ENCODE data around the gene SOX6.
A peak's percentile ranks its signal among the peaks of the same experiment; 100 is the strongest.

Gene SOX6

GRCh38 chr11:16266021-16266420, 90.3 kb downstream of the SOX6 start:
- DNase-seq, result no peak

GRCh38 chr11:16265022-16265421, 91.3 kb downstream of the SOX6 start:
- DNase-seq, result no peak

- no peak for DNase-seq
These were observed 93.7 kb downstream of the SOX6 start for GRCh38 chr11:16262645-16262955.

- no peak for DNase-seq
These were observed 94.3 kb downstream of the SOX6 start for GRCh38 chr11:16261836-16262644.

DNA sequence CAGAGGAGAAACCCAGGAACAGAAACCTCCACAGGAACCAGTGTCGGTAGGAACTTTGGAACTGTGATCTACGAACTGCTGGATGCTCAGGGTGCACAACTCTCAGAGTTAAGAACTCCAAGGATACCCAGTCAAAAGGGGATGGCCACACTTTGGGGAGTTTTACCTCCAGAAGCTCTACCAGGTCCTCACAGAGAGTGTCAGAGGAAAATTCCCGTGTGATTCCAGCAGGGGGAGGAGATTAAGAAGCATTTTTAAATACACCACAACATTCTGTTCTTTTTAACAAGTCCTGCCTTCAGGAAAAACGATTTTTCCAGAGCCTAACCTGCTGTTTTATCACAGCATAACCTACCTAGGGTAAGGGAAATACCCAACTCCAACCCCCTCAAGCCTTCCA, 104.0 kb downstream of the SOX6 start:
- DNase-seq, result no peak

- DNase-seq, result no peak
These were observed 108.1 kb downstream of the SOX6 start for GRCh38 chr11:16248248-16248647.

DNA sequence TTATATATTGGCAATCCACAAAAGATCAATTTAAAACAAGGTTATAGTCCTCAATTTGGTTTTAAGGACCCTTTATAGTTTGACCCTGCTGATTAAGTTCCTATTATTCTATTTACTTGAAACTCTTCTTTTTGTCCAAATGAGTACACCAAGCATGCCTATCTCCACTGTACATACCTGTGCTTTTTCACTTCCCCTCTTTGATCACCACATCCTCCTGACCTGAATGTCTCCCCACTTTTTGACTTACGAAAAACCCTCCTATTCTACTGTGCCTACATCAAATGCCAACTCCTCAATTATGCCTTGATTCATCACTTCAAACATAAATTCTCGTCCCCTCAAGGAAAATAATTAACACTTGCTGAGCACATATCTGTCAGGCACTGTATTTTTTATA, 113.5 kb downstream of the SOX6 start:
- no peak for DNase-seq

GRCh38 chr11:16240687-16241086, 115.7 kb downstream of the SOX6 start:
- no peak for DNase-seq

- peak; percentile 9 for DNase-seq
These were observed 116.9 kb downstream of the SOX6 start for GRCh38 chr11:16239141-16240105.

- DNase-seq, result no peak
These were observed 130.1 kb downstream of the SOX6 start for GRCh38 chr11:16226245-16226644.

DNA sequence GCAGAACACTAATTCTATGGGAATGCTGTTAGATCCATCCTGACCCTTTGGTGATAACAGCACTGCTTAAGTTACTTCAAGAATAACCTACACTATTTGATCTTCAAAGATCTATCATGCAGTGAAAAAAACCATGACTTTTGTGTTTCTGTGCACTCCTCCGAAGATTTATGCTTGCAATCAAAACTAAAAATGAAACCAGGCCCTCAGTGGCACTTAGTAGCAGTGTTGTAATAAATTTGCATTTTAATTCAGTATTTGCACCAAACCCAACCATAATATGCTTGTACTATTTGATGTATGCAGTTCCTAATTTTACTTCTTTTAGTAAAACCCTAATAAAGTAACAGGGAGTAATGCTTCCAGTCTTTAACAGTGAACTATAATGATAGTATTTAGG, 130.7 kb downstream of the SOX6 start:
- DNase-seq, result no peak

- no peak for DNase-seq
These were observed 132.8 kb downstream of the SOX6 start for GRCh38 chr11:16223558-16223957.

DNA sequence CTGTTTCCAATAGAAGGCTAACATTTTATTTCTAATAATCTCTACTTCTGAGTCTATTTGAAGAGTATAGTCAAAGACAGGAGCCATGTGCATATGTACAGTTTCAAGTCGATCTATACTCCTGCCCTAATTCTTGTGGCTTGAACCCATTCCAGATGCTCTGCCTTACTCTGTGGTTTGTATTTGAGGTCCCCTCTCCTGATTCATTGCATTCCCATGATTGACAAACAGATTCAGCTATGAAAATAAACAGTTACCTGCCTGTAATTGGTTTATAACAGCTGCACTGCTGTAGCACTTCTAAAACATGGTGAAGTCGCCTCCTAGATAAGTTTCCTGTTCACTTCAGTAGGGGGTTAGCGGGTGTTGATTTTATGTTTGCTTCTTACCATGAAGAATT, 138.7 kb downstream of the SOX6 start:
- DNase-seq, result no peak

DNA sequence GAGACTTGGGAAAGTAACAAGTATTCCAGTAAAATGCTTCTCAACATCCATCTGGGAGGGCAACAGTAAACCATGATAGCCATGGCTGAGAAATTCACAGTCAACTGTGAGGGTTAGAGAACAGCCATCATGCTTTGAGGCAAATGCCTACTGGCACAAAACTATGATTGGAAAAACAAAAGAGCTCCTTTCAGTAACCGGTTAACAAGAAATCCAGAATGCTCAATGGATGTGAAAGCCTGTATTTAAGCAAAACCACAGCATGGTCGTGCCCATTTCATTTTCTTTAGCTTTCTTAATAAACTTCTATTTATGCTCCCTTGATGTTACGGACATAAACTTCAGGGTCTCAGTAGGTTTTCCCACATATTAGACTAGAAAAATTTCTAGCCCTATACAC, 139.5 kb downstream of the SOX6 start:
- DNase-seq, result no peak

GRCh38 chr11:16215352-16215751, 141.0 kb downstream of the SOX6 start:
- no peak for DNase-seq

DNA sequence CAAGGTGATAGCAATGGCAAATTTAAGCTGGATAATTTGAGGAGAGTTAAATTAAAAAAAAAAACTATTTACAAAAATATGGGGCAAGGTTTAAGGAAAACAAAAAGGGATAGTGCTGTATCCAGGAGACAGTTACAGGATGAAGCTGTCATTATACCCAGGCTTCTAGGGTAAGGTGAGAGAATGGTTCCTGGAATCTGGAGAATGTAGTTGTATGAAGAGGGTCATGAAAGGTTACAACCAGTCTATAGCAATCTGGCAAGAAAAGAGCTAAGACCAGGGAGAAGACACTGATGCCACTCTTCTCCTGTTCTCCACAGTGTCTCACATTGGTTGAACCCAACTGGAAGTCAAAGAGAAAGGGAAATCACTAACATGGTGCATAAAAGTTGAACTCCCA, 144.9 kb downstream of the SOX6 start:
- DNase-seq, result no peak

DNA sequence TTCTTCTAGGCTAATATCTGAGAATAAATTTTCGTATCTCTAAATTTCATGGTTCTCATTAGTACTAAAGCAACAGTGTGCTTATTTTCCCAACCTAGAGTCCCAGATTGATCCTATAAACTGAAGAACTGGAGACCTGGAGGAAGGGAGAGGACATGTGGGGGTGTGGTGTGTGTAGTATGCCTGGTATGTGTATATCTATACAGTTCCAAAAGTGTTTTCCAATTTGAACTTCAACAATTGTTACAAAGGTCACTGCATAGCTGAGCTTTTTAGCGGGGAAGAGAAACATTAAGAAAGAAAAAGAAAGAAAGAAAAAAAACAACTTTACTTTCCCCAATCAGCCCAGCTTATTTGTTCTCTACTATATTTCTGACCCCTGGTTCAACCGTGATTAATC, 152.1 kb downstream of the SOX6 start:
- DNase-seq, result no peak

DNA sequence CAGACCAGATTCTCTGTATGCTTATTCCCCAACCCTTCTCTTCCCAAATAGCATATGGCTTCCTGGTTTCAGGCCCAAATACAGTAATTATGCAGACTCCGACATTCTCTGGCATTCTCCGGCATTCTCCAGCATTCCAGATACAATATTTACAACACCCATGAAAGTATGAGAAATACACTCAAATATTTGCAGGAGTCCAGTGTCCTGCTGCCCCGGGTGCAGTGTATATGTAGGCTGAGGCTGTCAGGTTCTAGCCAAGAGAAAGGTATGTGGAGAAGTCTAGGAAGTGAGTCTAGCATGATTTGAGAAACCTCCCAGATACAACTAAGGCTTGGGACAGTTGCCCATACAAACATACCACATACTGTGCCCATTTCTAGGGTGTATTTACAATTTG, 160.7 kb downstream of the SOX6 start:
- DNase-seq, result no peak

- DNase-seq, result no peak
These were observed 161.8 kb downstream of the SOX6 start for GRCh38 chr11:16194566-16194965.

GRCh38 chr11:16193897-16194381, 162.4 kb downstream of the SOX6 start:
- DNase-seq, result no peak

GRCh38 chr11:16191868-16192240, 164.5 kb downstream of the SOX6 start:
- DNase-seq, result no peak

DNA sequence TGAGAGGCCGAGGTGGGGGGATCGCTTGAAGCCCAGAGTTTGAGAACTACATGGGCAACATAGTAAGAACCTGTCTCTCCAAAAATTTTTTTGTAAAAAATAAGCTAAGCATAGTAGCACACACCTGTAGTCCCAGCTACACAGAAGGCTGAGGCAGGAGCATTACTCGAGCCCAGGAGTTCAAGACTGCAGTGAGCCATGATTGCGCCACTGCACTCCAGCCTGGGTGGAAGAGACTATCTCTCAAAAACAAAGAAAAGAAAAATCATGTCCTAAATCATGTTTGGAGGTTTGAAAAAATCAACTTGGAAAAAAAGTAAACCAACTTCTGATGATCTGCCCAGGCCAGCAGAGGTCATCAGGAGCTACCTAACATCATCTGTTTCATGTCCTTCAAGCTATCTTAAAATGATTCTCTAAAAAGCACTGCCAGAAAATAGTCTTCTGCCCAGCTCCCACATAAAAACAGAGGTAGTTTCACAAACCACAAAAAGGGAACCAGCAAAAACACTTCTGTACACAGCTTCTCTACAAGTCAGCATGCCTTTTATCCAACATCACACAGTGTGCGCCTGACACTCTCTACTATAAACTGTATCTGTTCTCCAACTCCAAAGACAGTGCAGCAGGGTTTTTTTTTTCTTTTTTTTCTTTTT, 165.0 kb downstream of the SOX6 start:
- no peak for DNase-seq

DNA sequence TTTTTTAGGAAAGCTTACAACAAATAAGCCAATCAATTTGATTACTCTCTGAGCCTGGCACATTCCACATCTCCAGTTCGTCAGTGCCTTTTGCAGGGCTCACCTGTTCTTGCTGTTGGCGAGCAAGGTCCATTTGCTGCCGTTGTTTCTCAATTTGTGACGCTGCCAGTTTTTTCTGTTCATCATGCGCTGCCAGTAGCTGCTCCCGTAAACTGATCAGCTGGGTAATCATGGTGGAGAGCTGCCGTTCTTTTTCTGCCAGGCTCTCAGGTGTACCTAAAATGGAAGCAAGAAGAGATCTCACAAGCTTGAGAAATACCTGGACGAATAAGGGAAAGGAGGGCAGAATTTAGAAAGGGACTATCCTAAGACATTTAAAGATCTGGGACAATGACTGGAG, 169.7 kb downstream of the SOX6 start:
- no peak for DNase-seq

- DNase-seq, result no peak
These were observed 171.3 kb downstream of the SOX6 start for GRCh38 chr11:16185042-16185441.
